Renal cortex interstitium (tissue), 15 donors: ENCODE measurements around the gene XKR7. TPM values are rescaled to one million over a fixed set of nuclear protein-coding genes. Genes with fewer than 3 reads are reported as not detected.
"Not testable (repeated sequence)": the region's sequence is repeated elsewhere in the genome, so short reads cannot be mapped to it uniquely, and the experiment has no call there.

Experiments
- DNase-seq, 11 donors: peaks; one replicate each; pipeline ENCODE4 v3.0.0-alpha.2; 2013; ENCODE audit warnings: low read depth in 9 of 11, low spot score in 4 of 11; ENCODE audit errors: extremely low read depth in 1 of 11
- long read RNA-seq, 16 experiments: transcript quantifications; one replicate each; lab custom pipeline, GENCODE V29; 2026
- polyA plus RNA-seq, 3 donors: library from polyadenylated mRNA; unstranded; fragments of 120-200 nt; gene quantifications; one replicate each; pipeline ENCODE4 v1.2.1, GENCODE V29; 2013; ENCODE audit not compliant: insufficient read length in 3 of 3

XKR7 gene, protein sequence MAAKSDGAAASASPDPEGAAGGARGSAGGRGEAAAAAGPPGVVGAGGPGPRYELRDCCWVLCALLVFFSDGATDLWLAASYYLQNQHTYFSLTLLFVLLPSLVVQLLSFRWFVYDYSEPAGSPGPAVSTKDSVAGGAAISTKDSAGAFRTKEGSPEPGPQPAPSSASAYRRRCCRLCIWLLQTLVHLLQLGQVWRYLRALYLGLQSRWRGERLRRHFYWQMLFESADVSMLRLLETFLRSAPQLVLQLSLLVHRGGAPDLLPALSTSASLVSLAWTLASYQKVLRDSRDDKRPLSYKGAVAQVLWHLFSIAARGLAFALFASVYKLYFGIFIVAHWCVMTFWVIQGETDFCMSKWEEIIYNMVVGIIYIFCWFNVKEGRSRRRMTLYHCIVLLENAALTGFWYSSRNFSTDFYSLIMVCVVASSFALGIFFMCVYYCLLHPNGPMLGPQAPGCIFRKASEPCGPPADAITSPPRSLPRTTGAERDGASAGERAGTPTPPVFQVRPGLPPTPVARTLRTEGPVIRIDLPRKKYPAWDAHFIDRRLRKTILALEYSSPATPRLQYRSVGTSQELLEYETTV
- polyA plus RNA-seq: under 1 TPM; 0.34 to 0.39 (median 0.36) TPM
- long read RNA-seq, donor 1: 0 reads
- long read RNA-seq, donor 2: 0 reads
- long read RNA-seq, donor 3: 0 reads
- long read RNA-seq, donor 4: 0 reads
- long read RNA-seq, donor 5: 0 reads
- long read RNA-seq, donor 6: 0 reads
- long read RNA-seq, donor 7: 0 reads
- long read RNA-seq, donor 8: 0 reads
- long read RNA-seq, donor 9: 0 reads
- long read RNA-seq, donor 10: 0 reads
- long read RNA-seq, donor 11: 0 reads
- long read RNA-seq, donor 12: 0 reads
- long read RNA-seq, donor 13: 0 reads
- long read RNA-seq, donor 14: 0 reads
- long read RNA-seq, donor 15: 0 reads
- long read RNA-seq, donor 16: 0 reads

DNA sequence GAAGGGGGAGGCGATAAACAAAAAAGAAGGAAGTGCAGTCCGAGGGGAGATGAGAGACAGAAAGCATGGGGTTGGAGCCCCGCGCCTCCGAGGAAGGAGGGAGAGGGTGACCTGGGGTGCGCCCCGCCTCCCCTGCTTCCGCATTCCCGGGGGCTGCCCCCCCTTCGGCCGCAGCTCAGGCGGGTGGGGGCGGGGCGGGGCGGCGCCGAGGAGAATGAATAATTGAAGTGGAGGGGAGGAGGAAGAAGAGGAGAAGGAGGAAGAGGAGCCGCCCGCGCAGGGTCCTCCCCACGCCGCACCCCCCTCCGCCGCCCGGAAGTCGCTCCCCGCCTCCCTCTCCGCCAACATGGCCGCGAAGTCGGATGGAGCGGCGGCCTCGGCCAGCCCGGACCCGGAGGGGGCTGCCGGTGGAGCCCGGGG lies at the start of gene XKR7:
Gene XKR7 (plus strand): TSS at position 322 of the 420 bp plus-strand sequence. CDS start 25 bp downstream, at position 347.
- no peak for DNase-seq

DNA sequence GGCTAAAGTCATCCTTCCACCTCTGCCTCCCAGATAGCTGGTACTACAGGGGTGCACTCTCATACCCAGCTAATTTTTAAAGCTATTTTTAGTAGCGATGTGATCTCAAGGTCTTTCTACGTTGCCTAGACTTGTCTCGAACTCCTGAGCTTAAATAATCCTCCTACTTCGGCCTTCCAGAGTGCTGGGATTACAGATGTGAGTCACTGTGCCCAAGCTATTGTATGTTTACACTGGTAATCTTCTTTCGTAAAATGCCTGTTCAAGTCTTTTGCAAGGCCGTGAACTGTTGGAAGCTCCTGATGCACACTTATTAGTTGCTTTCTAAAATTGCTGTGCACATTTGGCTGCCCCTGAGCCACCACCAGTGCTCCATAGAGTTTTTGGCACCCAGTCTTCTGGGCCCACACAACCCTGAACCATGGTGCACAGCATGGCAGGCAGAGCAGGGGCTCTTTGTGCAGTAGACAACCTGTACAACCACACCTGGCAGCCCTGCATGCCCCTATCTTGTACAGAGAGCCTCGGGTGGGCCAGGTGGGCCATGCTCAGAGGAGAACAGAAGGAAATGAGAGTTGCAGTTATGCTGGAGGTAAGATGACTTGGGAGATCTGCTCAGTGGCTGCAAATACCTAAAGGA lies 49.4 kb upstream of the XKR7 start:
- no peak for DNase-seq

DNA sequence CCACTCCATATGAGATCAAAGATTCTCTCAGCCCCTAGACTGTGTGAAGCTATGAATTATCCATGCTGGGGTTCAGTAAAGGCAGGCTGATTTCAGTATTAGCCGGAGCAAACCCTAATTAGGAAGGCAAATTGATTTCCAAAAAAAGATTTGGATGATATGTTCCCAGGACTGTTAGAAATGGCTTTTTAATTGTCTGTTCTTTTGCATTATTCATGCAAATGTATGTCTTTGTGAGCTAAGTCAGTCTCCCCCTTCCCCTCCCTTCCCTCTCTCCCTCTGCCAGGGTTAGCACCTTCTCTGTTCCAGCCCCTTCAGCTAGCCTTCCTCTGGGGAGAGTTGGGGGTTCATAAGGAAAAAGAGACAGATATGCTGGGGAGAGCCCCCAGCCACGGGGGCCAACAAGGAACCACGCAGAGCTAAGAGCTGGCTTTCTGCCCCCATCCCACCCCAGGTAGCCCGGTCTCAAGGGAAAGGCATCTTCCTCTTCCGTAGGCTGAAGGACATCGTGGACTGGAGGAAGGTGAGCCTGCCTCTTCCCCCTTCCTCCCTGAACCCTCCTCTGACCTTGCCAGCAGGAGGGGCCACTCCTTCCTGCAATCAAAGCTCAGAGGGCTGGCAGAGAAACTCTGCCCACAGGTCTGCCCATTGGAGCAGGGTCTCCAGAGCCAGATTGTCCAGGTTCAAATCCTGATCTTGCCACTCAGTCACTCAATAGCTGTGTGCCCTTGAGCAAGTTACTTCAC lies 48.4 kb upstream of the XKR7 start:
- no peak for DNase-seq

DNA sequence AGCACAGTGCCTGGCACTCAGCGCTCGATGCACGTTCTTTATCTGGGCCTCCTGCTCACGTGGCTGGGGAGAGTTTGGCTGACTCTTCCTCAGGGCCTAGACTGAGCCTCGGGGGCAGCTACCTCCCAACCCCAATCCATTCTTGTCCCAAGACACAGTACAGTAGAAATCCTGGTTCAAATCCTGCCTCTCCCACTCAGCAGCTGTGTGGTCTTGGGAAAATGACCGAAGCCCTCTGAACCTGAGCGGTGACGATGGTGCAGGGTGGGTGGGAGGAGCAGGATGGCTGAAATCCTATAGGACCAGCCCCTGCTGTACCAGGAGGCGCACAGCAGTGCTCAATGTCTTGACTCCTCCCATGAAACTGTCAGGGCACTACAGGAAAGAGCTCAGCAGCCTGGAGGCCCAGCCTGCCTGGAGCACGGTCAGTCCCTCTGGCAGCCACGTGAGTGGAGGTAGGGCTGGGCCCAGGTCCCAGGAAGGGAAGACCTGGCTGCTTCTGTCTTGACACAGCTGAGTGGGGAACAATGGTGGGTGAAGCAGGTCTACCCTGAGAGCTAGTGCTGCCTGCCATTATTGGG lies 47.6 kb upstream of the XKR7 start:
- no peak for DNase-seq

DNA sequence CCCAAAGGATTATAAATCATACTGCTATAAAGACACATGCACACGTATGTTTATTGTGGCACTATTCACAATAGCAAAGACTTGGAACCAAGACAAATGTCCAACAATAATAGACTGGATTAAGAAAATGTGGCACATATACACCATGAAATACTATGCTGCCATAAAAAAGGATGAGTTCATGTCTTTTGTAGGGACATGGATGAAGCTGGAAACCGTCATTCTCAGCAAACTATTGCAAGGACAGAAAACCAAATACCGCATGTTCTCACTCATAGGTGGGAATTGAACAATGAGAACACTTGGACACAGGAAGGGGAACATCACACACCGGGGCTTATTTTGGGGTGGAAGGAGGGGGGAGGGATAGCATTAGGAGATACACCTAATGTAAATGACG lies 46.5 kb upstream of the XKR7 start:
- not testable (repeated sequence) for DNase-seq

DNA sequence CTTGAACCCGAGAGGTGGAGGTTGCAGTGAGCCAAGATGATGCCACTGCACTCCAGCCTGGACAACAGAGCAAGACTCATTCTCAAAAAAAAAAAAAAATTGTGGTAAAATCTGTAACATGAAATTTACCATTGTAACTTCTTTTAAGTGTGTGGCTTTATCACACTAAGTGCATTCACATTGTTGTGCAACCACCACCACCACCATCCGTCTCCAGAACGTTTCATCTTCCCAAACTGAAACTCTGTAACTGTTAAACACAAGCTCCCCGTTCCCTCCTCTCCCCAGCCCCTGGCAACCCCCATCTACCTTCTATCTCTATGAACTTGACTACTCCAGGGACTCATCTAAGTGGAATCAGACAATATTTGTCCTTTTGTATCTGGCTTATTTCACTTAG lies 45.8 kb upstream of the XKR7 start:
- DNase-seq: no peak

DNA sequence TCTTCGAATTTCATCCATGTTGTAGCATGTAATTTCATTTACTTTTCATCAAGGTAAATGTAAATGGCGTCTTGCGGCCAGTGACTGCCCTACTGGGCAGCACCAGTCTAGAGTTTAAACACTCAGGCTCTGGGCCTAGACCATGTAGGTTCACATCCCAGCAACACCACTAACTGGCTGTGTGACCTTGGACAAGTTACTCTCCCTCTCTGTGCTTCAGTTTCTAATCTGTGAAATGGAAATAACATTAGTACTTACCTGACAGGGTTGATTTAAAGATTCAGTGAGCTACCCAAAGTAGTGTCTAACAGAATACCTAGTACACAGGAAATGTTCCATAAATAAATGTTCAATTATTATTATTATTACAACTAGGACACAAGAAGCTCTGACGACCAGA lies 45.4 kb upstream of the XKR7 start:
- DNase-seq: no peak

DNA sequence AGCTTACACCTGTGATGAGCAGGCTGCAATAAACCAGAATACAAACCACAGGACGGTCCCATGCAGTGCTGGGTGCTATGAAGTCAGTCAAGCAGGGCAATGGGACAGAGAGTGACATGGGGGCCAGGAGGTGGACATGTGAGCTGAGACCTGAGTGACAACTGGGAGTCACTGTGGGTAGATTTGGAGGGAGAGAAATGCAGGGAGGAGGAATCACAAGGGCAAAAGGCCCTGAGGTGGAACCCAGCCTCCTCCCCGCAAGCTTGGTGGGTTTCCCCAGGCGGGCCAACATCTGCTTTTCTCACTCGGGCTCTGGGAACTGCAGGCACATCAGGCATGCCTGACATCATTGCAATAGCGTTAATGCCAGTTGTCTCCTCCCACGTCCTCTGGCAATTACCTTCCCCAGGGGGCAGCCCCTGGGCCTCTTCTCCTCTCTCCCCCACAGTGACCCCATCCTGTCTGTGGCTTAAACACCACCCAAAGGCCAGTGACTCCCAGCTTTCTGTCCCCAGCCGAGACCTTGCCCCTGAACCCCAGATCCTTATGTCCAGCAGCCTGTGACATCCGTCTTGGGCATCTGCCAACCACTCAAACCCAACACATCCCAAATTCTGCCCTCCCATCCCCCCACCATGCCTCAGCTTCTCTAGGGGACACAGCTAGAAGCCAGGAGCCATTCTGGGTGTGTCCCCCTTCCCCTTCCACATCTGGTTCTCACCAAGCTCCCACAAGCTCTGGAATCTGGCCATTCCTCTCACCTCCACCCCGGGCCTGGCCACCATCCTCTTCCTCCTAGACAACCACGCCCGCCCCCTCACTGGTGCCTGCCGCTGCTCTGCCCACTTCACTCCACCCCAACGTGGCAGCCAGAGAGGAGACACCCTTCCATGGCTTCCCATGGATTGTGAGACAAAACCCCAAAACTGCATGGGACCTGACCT lies 44.3 kb upstream of the XKR7 start:
- no peak for DNase-seq

DNA sequence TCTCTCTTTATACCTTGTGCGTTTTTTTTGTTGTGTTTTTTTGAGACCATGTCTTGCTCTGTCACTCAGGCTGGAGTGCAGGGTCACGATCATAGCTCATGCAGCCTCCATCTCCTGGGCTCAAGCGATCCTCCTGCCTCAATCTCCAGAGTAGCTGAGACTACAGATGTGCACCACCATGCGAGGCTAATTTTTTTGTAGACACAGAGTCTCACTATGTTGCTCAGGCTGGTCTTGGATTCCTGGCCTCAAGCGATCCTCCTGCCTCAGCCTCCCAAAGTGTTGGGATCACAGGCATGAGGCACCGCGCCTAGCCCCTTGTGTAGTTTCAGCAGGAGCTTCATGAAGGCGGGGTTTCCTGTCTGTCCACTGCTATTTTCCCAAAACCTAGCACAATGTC lies 43.4 kb upstream of the XKR7 start:
- DNase-seq: no peak

DNA sequence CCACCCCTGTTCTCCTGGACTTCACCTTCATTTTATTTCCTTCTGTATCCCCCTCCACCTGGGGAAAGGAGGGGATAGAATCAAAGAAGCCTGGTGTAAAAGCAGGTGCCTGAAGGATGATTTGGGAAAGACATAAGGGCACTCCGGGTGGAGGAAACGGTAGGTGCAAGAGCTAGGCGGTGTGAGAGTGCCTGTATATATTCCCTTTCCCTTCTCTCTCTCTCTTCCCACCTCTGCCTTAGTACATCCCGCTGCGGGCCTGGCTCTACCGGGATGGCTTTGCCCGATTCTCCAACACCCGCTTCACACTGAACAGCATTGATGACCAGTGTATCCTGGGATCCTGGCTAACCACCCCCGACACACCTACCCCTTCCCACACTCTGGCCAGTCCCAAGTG lies 42.3 kb upstream of the XKR7 start:
- no peak for DNase-seq

DNA sequence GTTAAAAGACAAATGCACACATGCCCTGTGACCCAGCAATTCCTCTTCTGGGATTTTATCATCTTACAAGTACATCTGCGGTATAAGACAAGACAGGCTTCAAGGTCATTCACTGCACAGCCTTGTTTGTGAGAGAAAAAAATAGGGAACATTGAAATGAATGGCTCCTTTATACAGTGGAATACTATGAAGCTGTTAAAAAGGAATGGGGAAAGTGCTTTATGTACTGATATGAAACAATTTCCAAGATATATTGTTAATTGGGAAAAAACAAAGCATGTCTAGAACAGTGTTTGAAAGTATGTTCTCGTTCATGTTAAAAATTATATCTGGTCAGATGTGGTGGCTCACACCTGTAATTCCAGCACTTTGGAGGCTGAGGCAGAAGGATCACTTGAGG lies 41.5 kb upstream of the XKR7 start:
- DNase-seq: no peak

DNA sequence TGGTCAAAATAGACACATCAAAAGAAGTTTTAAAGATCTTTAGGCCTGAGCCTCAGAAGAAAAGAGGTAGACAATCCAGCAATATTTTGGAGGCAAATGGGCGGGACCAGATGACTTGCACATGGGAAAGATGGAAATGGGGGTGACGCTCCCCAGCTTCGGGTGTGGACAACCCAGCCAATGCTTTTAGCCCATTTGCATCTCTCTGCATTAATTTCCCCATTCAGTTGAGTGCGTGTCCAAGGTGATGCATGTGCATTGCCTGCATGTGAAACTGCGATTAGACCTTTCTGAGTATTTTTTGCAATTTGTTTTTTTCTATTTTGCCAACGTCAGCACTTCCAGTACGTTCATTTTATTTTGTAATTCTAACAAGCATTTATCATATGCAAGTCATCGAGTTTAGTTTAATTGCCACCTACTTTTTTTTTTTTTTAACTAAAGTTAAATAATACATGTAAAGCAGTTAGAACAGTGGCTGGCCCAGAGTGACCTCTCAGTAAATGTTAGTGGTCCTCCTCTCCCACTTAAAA lies 40.3 kb upstream of the XKR7 start:
- no peak for DNase-seq

DNA sequence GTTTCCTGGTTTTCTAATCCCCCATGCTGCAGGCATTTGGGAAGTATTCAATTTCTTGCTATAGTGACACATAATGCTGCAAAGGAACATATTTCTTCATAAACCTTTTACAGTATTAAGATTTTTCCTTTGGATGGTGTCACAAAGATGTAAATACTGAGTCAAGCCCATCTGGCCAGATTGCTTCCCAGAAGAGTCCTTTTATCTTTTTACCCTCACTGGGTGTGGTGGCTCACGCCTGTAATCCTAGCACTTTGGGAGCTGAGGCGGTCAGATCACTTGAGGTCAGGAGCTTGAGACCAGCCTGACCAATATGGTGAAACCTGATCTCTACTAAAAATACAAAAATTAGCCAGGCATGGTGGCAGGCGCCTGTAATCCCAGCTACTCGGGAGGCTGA lies 38.3 kb upstream of the XKR7 start:
- DNase-seq: not testable (repeated sequence)

DNA sequence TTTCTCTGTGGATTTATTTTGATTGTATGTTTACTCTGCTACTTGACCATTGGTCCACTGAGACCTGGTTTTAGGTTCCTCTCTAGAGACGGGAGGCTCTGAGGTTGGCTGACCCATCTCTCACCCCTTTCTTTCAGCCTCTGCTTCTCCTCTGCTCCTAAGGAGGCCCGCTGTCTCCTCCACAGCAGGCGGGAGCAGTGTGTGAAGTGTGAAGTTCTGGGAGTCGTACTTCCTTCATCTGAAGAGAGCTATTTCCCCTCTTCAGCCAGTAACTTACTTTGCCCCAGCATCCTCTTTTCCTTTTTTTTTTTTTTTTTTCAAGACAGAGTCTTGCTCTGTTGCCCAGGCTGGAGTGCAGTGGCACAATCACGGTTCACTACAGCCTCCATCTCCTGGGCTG lies 37.2 kb upstream of the XKR7 start:
- DNase-seq: no peak

DNA sequence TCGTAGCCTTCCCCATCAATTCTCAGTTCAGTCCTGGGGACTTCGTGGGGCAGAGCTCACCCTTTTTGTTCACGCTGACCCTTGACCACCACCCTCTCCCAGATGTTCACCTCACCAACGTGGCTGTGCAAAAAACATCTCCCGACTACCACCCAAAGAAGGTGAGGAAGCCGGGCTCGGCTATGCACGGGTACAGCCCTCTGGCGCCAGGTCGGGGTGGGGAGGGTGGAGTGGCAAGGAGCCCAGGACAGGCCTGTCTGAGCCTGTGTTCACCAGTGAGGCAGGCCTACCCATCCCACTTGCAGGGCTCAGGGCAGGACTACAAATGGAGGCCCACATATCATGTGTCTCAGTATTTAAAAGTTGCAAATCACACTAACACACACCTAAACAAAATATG lies 34.3 kb upstream of the XKR7 start:
- DNase-seq: no peak

DNA sequence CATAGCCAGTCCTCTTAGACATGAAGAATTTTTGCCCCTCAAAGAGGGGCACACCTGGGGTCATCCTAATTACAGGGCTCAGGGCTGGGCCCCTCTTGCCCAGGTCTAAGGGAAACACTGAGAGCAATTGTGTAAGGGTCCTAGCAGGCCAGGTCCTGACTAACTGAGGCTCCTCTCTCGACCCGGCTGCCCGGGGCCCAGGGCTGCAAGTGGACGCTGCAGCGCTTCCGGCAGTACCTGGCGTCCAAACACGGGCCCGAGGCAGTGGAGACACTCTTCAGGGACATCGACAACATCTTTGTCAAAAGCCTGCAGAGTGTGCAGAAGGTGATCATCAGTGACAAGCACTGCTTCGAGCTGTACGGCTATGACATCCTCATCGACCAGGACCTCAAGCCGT lies 33.5 kb upstream of the XKR7 start:
- no peak for DNase-seq

DNA sequence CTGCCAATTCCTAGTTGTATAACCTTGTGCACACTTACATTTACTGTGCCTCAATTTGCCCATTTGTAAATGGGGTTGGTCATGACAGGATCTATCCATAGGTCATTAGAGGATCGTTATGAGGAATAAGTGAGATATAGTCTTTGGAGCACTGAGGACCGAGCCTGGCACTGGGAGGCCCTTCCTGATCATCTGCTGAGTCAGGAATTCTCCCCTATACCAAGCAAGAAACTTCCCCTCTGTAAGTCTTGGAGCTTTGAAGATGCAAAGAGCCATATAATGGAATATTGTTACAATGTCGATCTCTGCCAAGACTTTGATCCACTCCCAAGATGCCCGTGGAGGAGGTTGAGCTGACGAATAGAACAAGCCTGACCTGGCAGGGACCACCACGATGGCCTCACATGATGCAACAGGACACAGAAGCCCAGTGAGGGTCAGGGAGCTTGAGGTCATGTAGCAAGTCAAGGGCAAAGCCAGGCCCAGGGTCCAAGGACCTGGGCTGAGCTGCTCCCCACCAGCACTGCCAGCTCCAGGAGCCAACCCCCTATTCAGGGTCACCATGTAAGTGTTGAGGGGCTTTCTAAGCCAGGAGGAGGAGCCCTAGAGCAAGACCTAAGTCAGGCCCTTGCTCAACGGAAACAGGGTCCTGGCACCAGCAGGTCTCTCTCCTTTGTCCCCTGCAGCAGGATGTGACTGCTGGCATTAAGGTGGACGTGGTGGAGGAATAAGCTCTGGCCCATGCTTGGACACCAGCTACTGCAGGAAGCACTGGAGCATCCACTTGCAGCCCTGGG lies 32.8 kb upstream of the XKR7 start:
- no peak for DNase-seq
